Endothelial cell of umbilical vein (primary cell): ENCODE results near the gene HOXD10. TPM values are rescaled to one million over a fixed set of nuclear protein-coding genes. Genes with fewer than 3 reads are reported as not detected.
A peak's percentile ranks its signal among the peaks of the same experiment; 100 is the strongest.

Source experiments
- BruUV-seq: library from RNA; stranded (reverse); fragments of 400-500 nt; replicated peaks from 2 replicates; lab custom pipeline; 2021; lab: Mats Ljungman, UMichigan
- CTCF ChIA-PET: fragments of 300-600, 350-600 bp; sonication (Branson Sonifier 250); formaldehyde crosslinking; loops from one replicate; lab custom pipeline; 2021; ENCODE audit warnings: antibody characterized with exemption, inconsistent platforms; lab: Charles Lee
- POLR2A ChIA-PET: fragments of 300-600, 350-600 bp; sonication (Branson Sonifier 250); formaldehyde crosslinking; loops from one replicate; lab custom pipeline; 2021; ENCODE audit warnings: antibody characterized with exemption, inconsistent platforms; lab: Charles Lee
- DNase-seq: peaks from one replicate; pipeline ENCODE4 v3.0.0-alpha.2; 2011; ENCODE audit warnings: low read depth, low spot score
- FAIRE-seq: peaks from 2 replicates; lab custom pipeline; 2011; peaks lifted over from hg19 to GRCh38; lab: Jason Lieb, UNC
- H2AFZ ChIP-seq: 2 replicates; pipeline ENCODE4 v1.6.0; 2012; ENCODE audit warnings: low read depth, low read length, control low read depth, inconsistent platforms
- H3K27ac ChIP-seq: 2 replicates; pipeline ENCODE4 v1.5.1; 2011; ENCODE audit warnings: low read depth, mild to moderate bottlenecking, control low read depth, low read length, moderate library complexity; ENCODE audit not compliant: insufficient read depth
- H3K27me3 ChIP-seq, 2 experiments: 2 replicates each; pipeline versions ENCODE4 v1.6.0 to v1.6.1; 2011; ENCODE audit warnings: low read length in 2 of 2, mixed read lengths in 1 of 2; ENCODE audit not compliant: control insufficient read depth in 2 of 2, insufficient read depth in 2 of 2
- H3K36me3 ChIP-seq, 2 experiments: 2 replicates in 1 of 2; 3 replicates in 1 of 2; pipeline ENCODE4 v1.5.1; 2011; ENCODE audit warnings: low read length in 2 of 2, mild to moderate bottlenecking in 1 of 2, moderate library complexity in 1 of 2; ENCODE audit not compliant: control insufficient read depth in 2 of 2, insufficient read depth in 2 of 2; ENCODE audit errors: extremely low read depth in 1 of 2
- H3K4me1 ChIP-seq: 3 replicates; pipeline ENCODE4 v1.5.1; 2011; ENCODE audit warnings: mild to moderate bottlenecking, low read length; ENCODE audit not compliant: control insufficient read depth, insufficient read depth; ENCODE audit errors: extremely low read depth
- H3K4me2 ChIP-seq: 2 replicates; pipeline ENCODE4 v1.6.1; 2011; ENCODE audit warnings: low read length, control low read depth, mixed read lengths; ENCODE audit not compliant: insufficient read depth
- H3K4me3 ChIP-seq, 3 experiments: fragments of 200-600 bp in 1 of 3; sonication (generic), shearing (Covaris generic) in 1 of 3; replicated peaks in 1 of 3; 2 replicates each; pipeline ENCODE4 v1.5.1; 2011 to 2016; ENCODE audit warnings: control low read depth in 3 of 3, low read length in 3 of 3, mild to moderate bottlenecking in 2 of 3, inconsistent platforms in 1 of 3, low read depth in 1 of 3, moderate library complexity in 1 of 3; ENCODE audit not compliant: insufficient read depth in 1 of 3
- H3K79me2 ChIP-seq: 2 replicates; pipeline ENCODE4 v1.6.0; 2012; ENCODE audit warnings: low read length, inconsistent platforms; ENCODE audit not compliant: control insufficient read depth, insufficient read depth
- H3K9ac ChIP-seq: replicated peaks from 2 replicates; pipeline ENCODE3; 2011; ENCODE audit warnings: low read length, control low read depth; ENCODE audit not compliant: insufficient read depth; ENCODE audit errors: extremely low read depth
- H3K9me1 ChIP-seq: replicated peaks from 3 replicates; pipeline ENCODE4 v1.6.0; 2011; ENCODE audit warnings: mild to moderate bottlenecking, low read length; ENCODE audit not compliant: control insufficient read depth, insufficient read depth; ENCODE audit errors: extremely low read depth
- H3K9me3 ChIP-seq: replicated peaks from 2 replicates; pipeline ENCODE4 v1.5.1; 2012; ENCODE audit warnings: low read length, inconsistent platforms; ENCODE audit not compliant: control insufficient read depth, insufficient read depth
- H4K20me1 ChIP-seq: replicated peaks from 2 replicates; pipeline ENCODE3; 2011; ENCODE audit warnings: mild to moderate bottlenecking, low read length; ENCODE audit not compliant: control insufficient read depth, insufficient read depth; ENCODE audit errors: extremely low read depth
- EZH2 ChIP-seq: IDR thresholded peaks from 2 replicates; pipeline ENCODE4 v1.6.1; 2012; ENCODE audit warnings: borderline replicate concordance, low read depth, mild to moderate bottlenecking, moderate library complexity, low read length, inconsistent platforms; ENCODE audit not compliant: severe bottlenecking
- FOS ChIP-seq: IDR thresholded peaks from 2 replicates; pipeline ENCODE4 v1.6.1; 2011; ENCODE audit warnings: mild to moderate bottlenecking, low read length, moderate library complexity, borderline replicate concordance; ENCODE audit not compliant: insufficient read depth
- GATA2 ChIP-seq: IDR thresholded peaks from 2 replicates; pipeline ENCODE4 v1.7.0; 2011; ENCODE audit warnings: low read depth, mild to moderate bottlenecking, moderate library complexity, mixed read lengths, low read length; ENCODE audit not compliant: insufficient read length, insufficient read depth
- JUN ChIP-seq: IDR thresholded peaks from 2 replicates; pipeline ENCODE4 v1.6.1; 2011; ENCODE audit warnings: borderline replicate concordance, low read depth; ENCODE audit not compliant: insufficient read length, insufficient read depth
- MAX ChIP-seq: IDR thresholded peaks from 2 replicates; pipeline ENCODE4 v1.6.1; 2011; ENCODE audit not compliant: insufficient read depth, insufficient read length
- MYC ChIP-seq: IDR thresholded peaks from one replicate; pipeline ENCODE4 v1.6.1; 2011; ENCODE audit warnings: mild to moderate bottlenecking, low read depth, low read length
- POLR2A ChIP-seq: IDR thresholded peaks from 2 replicates; pipeline ENCODE4 v1.6.1; 2012; ENCODE audit warnings: low read depth, mild to moderate bottlenecking, control low read depth, low read length
- POLR2AphosphoS5 ChIP-seq: IDR thresholded peaks from 2 replicates; pipeline ENCODE4 v1.6.1; 2012; ENCODE audit warnings: low read depth, mild to moderate bottlenecking, control low read depth, low read length, moderate library complexity; ENCODE audit not compliant: insufficient read depth
- dilution Hi-C: fragments of 300-500 bp; cut with MboI; formaldehyde crosslinking; loops from one replicate; pipeline ENCODE4 v1.15.0; 2019; ENCODE audit warnings: low sequenced_read_pairs; ENCODE audit not compliant: extremely low pct_ligation_motif_present
- intact Hi-C: fragments of 100-400 bp; cut with micrococcal nuclease; formaldehyde crosslinking; loops from one replicate; pipeline ENCODE4 v1.10.0; 2022
- polyA plus RNA-seq, 4 experiments: library from polyadenylated mRNA; depleted of rRNA in 3 of 4; stranded (reverse) in 3 of 4; unstranded in 1 of 4; fragments of >200 nt; gene quantifications; 2 replicates each; pipeline versions ENCODE4 v1.2.1 to v1.2.3, GENCODE V29; 2011 to 2012; ENCODE audit warnings: missing spikeins in 1 of 4
- total RNA-seq: library from RNA; stranded (reverse); gene quantifications from 2 replicates; pipeline ENCODE4 v1.2.3, GENCODE V29; 2021

The HOXD10 gene
- total and polyA plus RNA-seq, 2 donors (not counting 3 experiments of a cell fraction or from before 2014, with no cell fraction given), result not detected

GRCh38 chr2:176137252-176137580, 20.6 kb downstream of the HOXD10 start:
- H3K4me2 ChIP-seq, result peak overlapping the region; percentile 99
- no peak for TF ChIP-seq JUN
- no peak for TF ChIP-seq POLR2AphosphoS5
- no peak for TF ChIP-seq GATA2
- no peak for TF ChIP-seq EZH2
- no peak for TF ChIP-seq MAX
- TF ChIP-seq FOS, result no peak
- TF ChIP-seq MYC, result no peak
- TF ChIP-seq POLR2A, result no peak
- no peaks in the 10 kb centered on the region for H3K9me3 ChIP-seq
- peak overlapping the region; percentile 66 for H3K9ac ChIP-seq
- H3K4me1 ChIP-seq, result peaks cover 54% of the 10 kb centered on the region
- H4K20me1 ChIP-seq, result no peaks in the 10 kb centered on the region
- intact Hi-C loops (no loop called here), dilution Hi-C loops (loop anchor here (25.0 kb wide), 1 partner anchor 500 kb away; no protein-coding TSS in a partner anchor)
- no TSS peak for BruUV-seq
- no peaks in the 10 kb centered on the region for H3K9me1 ChIP-seq
- CTCF ChIA-PET, result interaction anchor here (1.8 to 6.9 kb wide), 5 partner anchors 8 to 517 kb away, joined by 8 to 227 read pairs (median 87); partner anchors contain the start of gene HOXD8
- H3K27ac ChIP-seq, result peak overlapping the region; percentile 86
- peaks cover 56% of the 10 kb centered on the region for H3K79me2 ChIP-seq
- no peaks in the 10 kb centered on the region for H3K36me3 ChIP-seq
- DNase-seq, result no peak
- no peak overlapping the region for H2AFZ ChIP-seq
- H3K4me3 ChIP-seq, result peak overlapping the region; percentile 73 to 91 (median 86)
- no peak for FAIRE-seq
- POLR2A ChIA-PET, result interaction anchor here (1.2 kb wide), 1 partner anchor 417 kb away, joined by 3 read pairs; no protein-coding TSS in a partner anchor
- no peaks in the 10 kb centered on the region for H3K27me3 ChIP-seq
